H9 (cell line): ENCODE data around the gene POU2F1. TPM values are rescaled to one million over a fixed set of nuclear protein-coding genes. Genes with fewer than 3 reads are reported as not detected.

Source experiments
- DNase-seq: peaks from one replicate; pipeline ENCODE4 v3.0.0-alpha.2; 2017
- H2AFZ ChIP-seq: one replicate; pipeline ENCODE4 v1.6.1; 2013; ENCODE audit warnings: mild to moderate bottlenecking, low read length, control low read depth, moderate library complexity
- H2AK5ac ChIP-seq: 2 replicates; pipeline ENCODE4 v1.6.1; 2013; ENCODE audit warnings: low read length, control low read depth, mixed read lengths; ENCODE audit not compliant: insufficient read length
- H2BK120ac ChIP-seq: one replicate; pipeline ENCODE4 v1.6.1; 2013; ENCODE audit warnings: low read depth, mild to moderate bottlenecking, low read length, control low read depth, inconsistent platforms; ENCODE audit not compliant: poor library complexity, severe bottlenecking
- H2BK12ac ChIP-seq: 2 replicates; pipeline ENCODE4 v1.6.1; 2013; ENCODE audit warnings: low read length, control low read depth, mixed read lengths, low read depth; ENCODE audit not compliant: insufficient read length
- H2BK15ac ChIP-seq: 2 replicates; pipeline ENCODE4 v1.6.1; 2013; ENCODE audit warnings: low read depth, low read length, control low read depth
- H2BK20ac ChIP-seq: one replicate; pipeline ENCODE4 v1.6.1; 2013; ENCODE audit warnings: low read depth, mild to moderate bottlenecking, low read length, control low read depth, inconsistent platforms; ENCODE audit not compliant: poor library complexity, severe bottlenecking
- H2BK5ac ChIP-seq: 2 replicates; pipeline ENCODE4 v1.6.1; 2013; ENCODE audit warnings: low read length, control low read depth, mixed read lengths; ENCODE audit not compliant: insufficient read length
- H3K14ac ChIP-seq: 2 replicates; pipeline ENCODE4 v1.6.1; 2013; ENCODE audit warnings: low read length, control low read depth; ENCODE audit not compliant: insufficient read depth
- H3K18ac ChIP-seq: 2 replicates; pipeline ENCODE4 v1.6.1; 2013; ENCODE audit warnings: low read depth, mild to moderate bottlenecking, mixed read lengths, low read length, control low read depth; ENCODE audit not compliant: insufficient read length
- H3K23ac ChIP-seq: 2 replicates; pipeline ENCODE4 v1.6.1; 2013; ENCODE audit warnings: low read length, control low read depth, mixed read lengths, low read depth; ENCODE audit not compliant: insufficient read length
- H3K23me2 ChIP-seq: 2 replicates; pipeline ENCODE4 v1.6.1; 2013; ENCODE audit warnings: low read depth, mild to moderate bottlenecking, mixed read lengths, low read length, control low read depth; ENCODE audit not compliant: insufficient read length, poor library complexity, severe bottlenecking
- H3K27ac ChIP-seq: 2 replicates; pipeline ENCODE4 v1.5.1; 2013; ENCODE audit warnings: low read length, control low read depth, mixed read lengths, low read depth; ENCODE audit not compliant: insufficient read length
- H3K27me3 ChIP-seq: 2 replicates; pipeline ENCODE4 v1.6.1; 2013; ENCODE audit warnings: low read length, control low read depth, inconsistent platforms; ENCODE audit not compliant: insufficient read depth
- H3K4ac ChIP-seq: 2 replicates; pipeline ENCODE4 v1.6.1; 2013; ENCODE audit warnings: low read depth, mild to moderate bottlenecking, control low read depth, inconsistent platforms, low read length, moderate library complexity
- H3K4me1 ChIP-seq: 2 replicates; pipeline ENCODE4 v1.6.1; 2013; ENCODE audit warnings: low read length, control low read depth, inconsistent platforms; ENCODE audit not compliant: insufficient read depth
- H3K4me2 ChIP-seq: 2 replicates; pipeline ENCODE4 v1.6.1; 2013; ENCODE audit warnings: low read length, control low read depth, mixed read lengths; ENCODE audit not compliant: insufficient read length, insufficient read depth
- H3K56ac ChIP-seq: 2 replicates; pipeline ENCODE4 v1.6.1; 2013; ENCODE audit warnings: low read depth, mild to moderate bottlenecking, mixed read lengths, low read length, control low read depth; ENCODE audit not compliant: insufficient read length
- H3K79me1 ChIP-seq: 2 replicates; pipeline ENCODE4 v1.6.1; 2013; ENCODE audit warnings: low read depth, mild to moderate bottlenecking, moderate library complexity, low read length, control low read depth, inconsistent platforms; ENCODE audit not compliant: insufficient read depth, poor library complexity, severe bottlenecking
- H3K79me2 ChIP-seq: 2 replicates; pipeline ENCODE4 v1.6.1; 2013; ENCODE audit warnings: low read length, control low read depth, inconsistent platforms; ENCODE audit not compliant: insufficient read depth
- H3K9ac ChIP-seq: 2 replicates; pipeline ENCODE4 v1.6.1; 2013; ENCODE audit warnings: low read length, control low read depth, mixed read lengths; ENCODE audit not compliant: insufficient read length; ENCODE audit errors: extremely low read depth
- H3K9me3 ChIP-seq: one replicate; pipeline ENCODE4 v1.6.1; 2013; ENCODE audit warnings: low read depth, low read length, inconsistent platforms; ENCODE audit not compliant: control insufficient read depth
- H3T11ph ChIP-seq: one replicate; pipeline ENCODE4 v1.6.1; 2013; ENCODE audit warnings: mild to moderate bottlenecking, low read length, control low read depth, inconsistent platforms
- H4K20me1 ChIP-seq: one replicate; pipeline ENCODE4 v1.6.1; 2013; ENCODE audit not compliant: control insufficient read depth, insufficient read length, insufficient read depth
- H4K5ac ChIP-seq: 2 replicates; pipeline ENCODE4 v1.6.1; 2013; ENCODE audit warnings: low read depth, mild to moderate bottlenecking, mixed read lengths, low read length, control low read depth; ENCODE audit not compliant: insufficient read length
- H4K8ac ChIP-seq: replicated peaks from 2 replicates; pipeline ENCODE4 v1.6.1; 2013; ENCODE audit warnings: low read length, control low read depth, mixed read lengths, low read depth; ENCODE audit not compliant: insufficient read length
- H4K91ac ChIP-seq: 2 replicates; pipeline ENCODE4 v1.6.1; 2013; ENCODE audit warnings: low read depth, mild to moderate bottlenecking, moderate library complexity, mixed read lengths, low read length, control low read depth; ENCODE audit not compliant: insufficient read length
- H3K27ac Mint-ChIP-seq, 3 experiments: 2 replicates in 2 of 3; 3 replicates in 1 of 3; pipeline ENCODE4 v1.8.0; 2020 to 2021; ENCODE audit warnings: mixed read lengths in 3 of 3, mild to moderate bottlenecking in 1 of 3, moderate library complexity in 1 of 3
- H3K27me3 Mint-ChIP-seq: 2 replicates; pipeline ENCODE4 v1.8.0; 2021; ENCODE audit warnings: low read depth, mild to moderate bottlenecking, moderate library complexity, mixed read lengths
- H3K36me3 Mint-ChIP-seq, 3 experiments: 2 replicates in 2 of 3; 3 replicates in 1 of 3; pipeline ENCODE4 v1.8.0; 2020 to 2021; ENCODE audit warnings: low read depth in 3 of 3, mixed read lengths in 3 of 3; ENCODE audit not compliant: insufficient read depth in 1 of 3
- H3K4me1 Mint-ChIP-seq, 2 experiments: 2 replicates each; pipeline ENCODE4 v1.8.0; 2020; ENCODE audit warnings: mixed read lengths in 2 of 2
- H3K4me3 Mint-ChIP-seq, 2 experiments: 2 replicates in 1 of 2; 3 replicates in 1 of 2; pipeline ENCODE4 v1.8.0; 2020 to 2021; ENCODE audit warnings: mild to moderate bottlenecking in 2 of 2, mixed read lengths in 2 of 2, moderate library complexity in 1 of 2
- H3K9me3 Mint-ChIP-seq, 2 experiments: 2 replicates in 1 of 2; 3 replicates in 1 of 2; pipeline ENCODE4 v1.8.0; 2020; ENCODE audit warnings: mild to moderate bottlenecking in 2 of 2, mixed read lengths in 2 of 2, moderate library complexity in 1 of 2
- WGBS: extraction: QIAGEN DNeasy Blood & Tissue Kit; methylation state at CpG from one replicate; pipeline ENCODE4 v1.1.7; 2013; ENCODE audit warnings: missing lambda C conversion rate, low lambda C conversion rate, mixed read lengths; ENCODE audit not compliant: insufficient read length; ENCODE audit errors: extremely low coverage; 5-methylcytosine and 5-hydroxymethylcytosine counted together
- total RNA-seq: library from RNA; stranded (reverse); gene quantifications from 2 replicates; pipeline ENCODE4 v1.2.1, GENCODE V29; 2021
- TF ChIP-seq, protein P1 (sequence below): fragments of 200-600 bp; sonication (generic); conservative IDR thresholded peaks from 3 replicates; pipeline ENCODE4 v1.8.0; 2021; ENCODE audit warnings: antibody characterized with exemption, mild to moderate bottlenecking

The POU2F1 gene
- total RNA-seq, 1 experiment from 2014 or later: 62.5 TPM

DNA sequence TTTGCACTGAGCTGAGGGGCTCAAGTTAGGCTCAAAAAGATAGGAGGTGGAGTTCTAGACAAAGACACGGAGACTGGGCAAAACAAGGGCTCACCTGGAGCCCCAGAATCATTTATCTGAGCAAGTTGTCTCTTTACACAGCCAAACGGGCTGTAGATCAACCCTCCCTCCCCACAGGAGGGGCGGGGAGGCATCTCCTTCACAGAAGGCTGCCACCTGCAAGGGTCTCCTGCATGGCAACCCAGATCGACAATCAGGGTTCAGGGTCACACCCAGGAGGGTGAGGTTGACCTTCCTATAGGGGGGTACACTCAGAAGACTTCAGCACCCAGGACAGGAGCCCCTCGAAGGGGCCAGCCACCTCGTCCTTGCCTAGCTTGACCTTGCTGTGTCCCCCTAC, 213.6 kb downstream of the POU2F1 start:
- H3K79me1 ChIP-seq: no peaks in the 10 kb centered on the region
- H4K91ac ChIP-seq: no peak overlapping the region
- H3K36me3 Mint-ChIP-seq: peaks cover 0 to 5% (median 0%) of the 10 kb centered on the region in 3 experiments; a peak in 3 of 7 replicates
- no peak overlapping the region for H3T11ph ChIP-seq
- no peak overlapping the region for H4K8ac ChIP-seq
- no peak overlapping the region for H4K5ac ChIP-seq
- no peak overlapping the region for H2AFZ ChIP-seq
- no peak overlapping the region for H3K18ac ChIP-seq
- no peak overlapping the region for H3K56ac ChIP-seq
- H2AK5ac ChIP-seq: no peak overlapping the region
- H3K4ac ChIP-seq: no peak overlapping the region
- H3K27ac ChIP-seq: no peak overlapping the region
- H2BK12ac ChIP-seq: no peak overlapping the region
- no peak overlapping the region for H3K27ac Mint-ChIP-seq
- H2BK5ac ChIP-seq: no peak overlapping the region
- no CpG with 5 or more reads among the region's 6 CpGs for WGBS
- peaks cover 3% of the 10 kb centered on the region for H4K20me1 ChIP-seq
- H3K4me1 Mint-ChIP-seq: peaks cover 38 to 43% of the 10 kb centered on the region in 2 experiments
- peaks cover 5% of the 10 kb centered on the region; the same call in 1 of the 2 replicates for H3K27me3 ChIP-seq
- no peak overlapping the region for H3K9ac ChIP-seq
- no peak overlapping the region for H3K14ac ChIP-seq
- no peak overlapping the region for H2BK120ac ChIP-seq
- H2BK15ac ChIP-seq: no peak overlapping the region
- no peaks in the 10 kb centered on the region for H3K9me3 ChIP-seq
- H3K23ac ChIP-seq: no peak overlapping the region
- H2BK20ac ChIP-seq: no peak overlapping the region
- DNase-seq: no peak
- H3K23me2 ChIP-seq: peaks cover 4% of the 10 kb centered on the region
- H3K9me3 Mint-ChIP-seq: peaks cover 0 to 4% of the 10 kb centered on the region in 2 experiments; a peak in 3 of 5 replicates
- H3K4me2 ChIP-seq: no peak overlapping the region
- H3K4me3 Mint-ChIP-seq: no peak overlapping the region
- peaks cover 8% of the 10 kb centered on the region for H3K4me1 ChIP-seq
- peaks cover 34% of the 10 kb centered on the region for H3K27me3 Mint-ChIP-seq
- TF ChIP-seq, protein P1, sequence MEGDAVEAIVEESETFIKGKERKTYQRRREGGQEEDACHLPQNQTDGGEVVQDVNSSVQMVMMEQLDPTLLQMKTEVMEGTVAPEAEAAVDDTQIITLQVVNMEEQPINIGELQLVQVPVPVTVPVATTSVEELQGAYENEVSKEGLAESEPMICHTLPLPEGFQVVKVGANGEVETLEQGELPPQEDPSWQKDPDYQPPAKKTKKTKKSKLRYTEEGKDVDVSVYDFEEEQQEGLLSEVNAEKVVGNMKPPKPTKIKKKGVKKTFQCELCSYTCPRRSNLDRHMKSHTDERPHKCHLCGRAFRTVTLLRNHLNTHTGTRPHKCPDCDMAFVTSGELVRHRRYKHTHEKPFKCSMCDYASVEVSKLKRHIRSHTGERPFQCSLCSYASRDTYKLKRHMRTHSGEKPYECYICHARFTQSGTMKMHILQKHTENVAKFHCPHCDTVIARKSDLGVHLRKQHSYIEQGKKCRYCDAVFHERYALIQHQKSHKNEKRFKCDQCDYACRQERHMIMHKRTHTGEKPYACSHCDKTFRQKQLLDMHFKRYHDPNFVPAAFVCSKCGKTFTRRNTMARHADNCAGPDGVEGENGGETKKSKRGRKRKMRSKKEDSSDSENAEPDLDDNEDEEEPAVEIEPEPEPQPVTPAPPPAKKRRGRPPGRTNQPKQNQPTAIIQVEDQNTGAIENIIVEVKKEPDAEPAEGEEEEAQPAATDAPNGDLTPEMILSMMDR: no peak
- no peaks in the 10 kb centered on the region for H3K79me2 ChIP-seq
